ENCODE data around the gene LRRC3. TPM values are rescaled to one million over a fixed set of nuclear protein-coding genes. Genes with fewer than 3 reads are reported as not detected.
"Not testable (repeated sequence)": the region's sequence is repeated elsewhere in the genome, so short reads cannot be mapped to it uniquely, and the experiment has no call there.

LRRC3 gene, protein sequence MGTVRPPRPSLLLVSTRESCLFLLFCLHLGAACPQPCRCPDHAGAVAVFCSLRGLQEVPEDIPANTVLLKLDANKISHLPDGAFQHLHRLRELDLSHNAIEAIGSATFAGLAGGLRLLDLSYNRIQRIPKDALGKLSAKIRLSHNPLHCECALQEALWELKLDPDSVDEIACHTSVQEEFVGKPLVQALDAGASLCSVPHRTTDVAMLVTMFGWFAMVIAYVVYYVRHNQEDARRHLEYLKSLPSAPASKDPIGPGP
- total RNA-seq = 1 to 10 TPM; 2.5 to 2.8 TPM

DNA sequence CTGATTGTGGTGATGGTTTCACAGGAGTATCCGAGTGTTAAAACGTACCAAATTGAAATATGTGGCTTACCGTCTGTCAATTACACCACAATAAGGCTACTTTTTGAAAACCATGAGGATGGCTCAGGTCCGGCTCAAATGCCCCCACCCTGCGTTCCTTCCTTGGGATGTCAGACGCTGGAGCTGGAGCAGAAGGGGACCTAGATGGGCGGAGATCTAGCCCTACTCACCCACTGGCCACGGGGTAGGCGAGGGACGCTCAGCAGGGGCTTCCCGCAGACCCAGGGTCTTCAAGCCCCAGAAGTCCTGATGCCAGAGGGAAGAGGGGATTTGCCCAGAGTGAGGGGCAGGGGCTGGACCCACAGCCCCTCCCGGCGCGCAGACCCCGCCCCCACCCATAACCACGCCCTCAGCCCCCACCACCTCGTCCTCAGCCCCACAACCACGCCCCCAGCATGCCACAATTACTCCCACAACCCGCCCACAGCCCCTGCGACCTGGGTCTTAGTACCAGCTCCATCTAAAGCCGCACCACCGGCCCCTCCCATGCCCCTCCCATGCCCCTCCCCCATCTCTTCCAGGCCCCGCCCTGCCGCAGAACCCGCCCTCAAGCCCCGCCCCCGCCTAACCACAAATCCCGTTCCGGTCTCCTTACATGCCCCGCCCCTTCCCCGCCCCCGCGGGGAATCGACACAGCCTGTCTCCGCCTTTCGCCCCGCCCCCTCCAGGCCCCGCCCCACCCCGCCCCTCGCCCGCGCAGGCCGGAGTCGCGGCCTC, at the start of gene LRRC3:
Gene LRRC3 (plus strand): TSS at position 764 of the 777 bp plus-strand sequence. CDS start 1,135 bp downstream, outside the sequence.
- Mint-ChIP-seq H3K27ac (no peak within 1 kb of the TSS), H3K36me3 (ENCODE audit: low read depth) (no peaks in the 10 kb centered on the region), H3K27me3 (ENCODE audit: low read depth) (peaks cover 14% of the 10 kb centered on the region), H3K9me3 (peaks cover 2% of the 10 kb centered on the region), H3K4me1 (ENCODE audit: low read depth) (no peaks in the 10 kb centered on the region), H3K4me3 (peak within 1 kb of the TSS; percentile 73)
- intact Hi-C loops (cut with micrococcal nuclease) = loop anchor here (1.0 to 10.0 kb wide), 2 partner anchors 116 to 150 kb away; partner anchors contain the start of genes CFAP410 and PFKL
- DNase-seq = peak; percentile 89
- CTCF ChIA-PET = no interaction called here

DNA sequence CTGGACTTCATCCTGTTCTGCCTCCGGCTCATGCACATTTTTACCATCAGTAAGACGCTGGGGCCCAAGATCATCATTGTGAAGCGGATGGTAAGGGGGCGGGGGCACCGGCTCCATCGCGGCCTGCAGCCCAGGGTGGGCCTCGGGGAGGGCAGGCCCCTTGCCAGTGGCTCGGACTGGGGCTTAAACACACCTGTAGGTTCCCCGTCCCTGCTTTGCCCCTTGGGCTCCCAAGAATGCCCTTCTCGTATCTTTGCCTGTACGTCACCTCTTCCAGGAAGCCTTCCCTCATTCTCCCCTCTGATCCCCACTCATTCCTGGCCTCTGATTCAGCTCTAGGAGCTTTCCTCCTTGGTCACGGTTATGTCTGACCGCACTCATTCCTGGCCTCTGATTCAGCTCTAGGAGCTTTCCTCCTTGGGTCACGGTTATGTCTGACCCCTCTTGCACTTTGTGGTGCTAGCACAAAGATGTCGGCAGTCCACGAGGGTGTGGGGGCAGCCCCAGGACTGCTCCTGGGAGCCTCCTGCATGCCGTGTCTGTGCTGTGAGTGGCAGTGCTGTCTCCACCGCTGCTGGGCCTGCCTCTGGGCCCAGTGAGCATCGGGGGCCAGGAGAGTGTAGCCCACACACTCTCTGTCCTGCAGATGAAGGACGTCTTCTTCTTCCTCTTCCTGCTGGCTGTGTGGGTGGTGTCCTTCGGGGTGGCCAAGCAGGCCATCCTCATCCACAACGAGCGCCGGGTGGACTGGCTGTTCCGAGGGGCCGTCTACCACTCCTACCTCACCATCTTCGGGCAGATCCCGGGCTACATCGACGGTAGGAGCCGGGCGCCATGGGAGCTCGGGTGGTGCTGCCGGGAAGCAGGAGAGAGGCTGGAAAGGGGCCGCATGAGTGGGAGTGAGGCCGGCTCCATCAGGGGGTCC, 49.1 kb upstream of the LRRC3 start:
- intact Hi-C loops (cut with micrococcal nuclease) = no loop called here

DNA sequence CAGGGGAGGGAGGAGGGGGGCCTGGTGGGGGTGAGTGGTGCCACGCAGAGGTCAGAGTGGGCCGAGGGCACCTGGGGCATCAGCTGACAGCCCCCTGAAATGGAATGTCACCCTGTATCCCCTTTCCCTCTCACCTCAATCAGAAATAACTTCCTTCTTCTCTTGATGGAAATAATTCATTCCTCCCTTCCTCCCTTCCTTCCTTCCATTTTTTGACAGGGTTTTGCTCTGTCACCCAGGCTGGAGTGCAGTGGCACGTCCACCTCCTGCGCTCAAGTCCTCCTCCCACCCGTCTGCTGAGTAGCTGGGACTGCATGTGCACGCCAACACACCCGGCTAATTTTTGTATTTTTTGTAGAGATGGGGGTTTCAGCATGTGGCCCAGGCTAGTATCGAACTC, 48.4 kb upstream of the LRRC3 start:
- Mint-ChIP-seq H3K27ac (peak overlapping the region; percentile 82), H3K27me3 (ENCODE audit: low read depth) (no peaks in the 10 kb centered on the region), H3K9me3 (peaks cover 6% of the 10 kb centered on the region), H3K4me1 (ENCODE audit: low read depth) (peaks cover 8% of the 10 kb centered on the region), H3K36me3 (ENCODE audit: low read depth) (peaks cover 3% of the 10 kb centered on the region), H3K4me3 (no peak overlapping the region)
- no peak for DNase-seq
- CTCF ChIA-PET = interaction anchor here (0.6 kb wide), 1 partner anchor 38 kb away, joined by 5 read pairs; no protein-coding TSS in a partner anchor
- intact Hi-C loops (cut with micrococcal nuclease) = no loop called here

More for the DNA sequence above, 49.1 kb upstream of the LRRC3 start:
- H3K36me3 Mint-ChIP-seq (ENCODE audit: low read depth) = peaks cover 3% of the 10 kb centered on the region
- no peak overlapping the region for H3K27ac Mint-ChIP-seq
- CTCF ChIA-PET = no interaction called here
- H3K27me3 Mint-ChIP-seq (ENCODE audit: low read depth) = no peaks in the 10 kb centered on the region
- DNase-seq = no peak
- no peak overlapping the region for H3K4me3 Mint-ChIP-seq
- peaks cover 8% of the 10 kb centered on the region for H3K4me1 Mint-ChIP-seq (ENCODE audit: low read depth)
- peaks cover 6% of the 10 kb centered on the region for H3K9me3 Mint-ChIP-seq

DNA sequence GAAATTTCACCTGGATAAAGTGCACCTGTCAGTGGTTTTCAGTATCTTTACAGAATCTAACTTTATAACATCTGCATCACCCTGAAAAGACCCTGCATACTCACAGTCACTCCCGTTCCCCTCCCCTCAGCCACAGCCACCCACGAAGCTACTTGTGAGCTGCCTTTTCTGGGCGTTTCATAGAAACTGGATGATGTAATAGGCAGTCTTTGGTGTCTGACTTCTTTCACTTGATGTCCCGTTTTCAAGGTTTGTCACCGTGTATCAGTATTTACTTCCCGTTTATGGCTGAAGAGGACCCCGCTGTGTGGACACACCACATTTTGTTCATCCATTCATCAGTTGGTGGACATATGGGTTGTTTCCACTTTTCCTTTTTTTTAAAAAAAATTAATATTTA, 47.8 kb upstream of the LRRC3 start:
- Mint-ChIP-seq H3K9me3 (peaks cover 6% of the 10 kb centered on the region), H3K4me3 (no peak overlapping the region), H3K4me1 (ENCODE audit: low read depth) (peaks cover 8% of the 10 kb centered on the region), H3K27ac (peak overlapping the region; percentile 82), H3K27me3 (ENCODE audit: low read depth) (no peaks in the 10 kb centered on the region), H3K36me3 (ENCODE audit: low read depth) (peaks cover 3% of the 10 kb centered on the region)
- CTCF ChIA-PET = interaction anchor here (0.6 to 0.7 kb wide), 3 partner anchors 22 to 360 kb away, joined by 3 to 5 read pairs (median 3); no protein-coding TSS in a partner anchor
- intact Hi-C loops (cut with micrococcal nuclease) = no loop called here
- DNase-seq = peak; percentile 68

DNA sequence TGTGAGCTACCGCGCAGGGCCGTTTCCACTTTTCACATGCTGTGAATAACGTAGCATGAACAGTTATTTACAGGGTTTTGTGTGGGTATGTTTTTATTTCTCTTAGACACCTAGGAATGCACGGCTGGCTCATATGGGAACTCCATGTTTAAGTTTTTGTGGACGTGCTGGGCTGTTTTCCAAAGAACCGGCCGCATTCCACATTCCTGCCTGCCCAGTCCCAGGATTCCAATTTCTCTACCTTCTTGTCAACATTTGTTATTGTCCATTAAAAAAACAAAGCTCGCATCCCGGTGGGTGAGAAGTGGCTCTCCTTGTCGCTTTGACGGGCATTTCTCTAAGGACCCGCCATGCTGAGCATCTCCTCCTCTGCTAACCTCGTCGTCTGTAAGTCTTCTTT, 47.1 kb upstream of the LRRC3 start:
- Mint-ChIP-seq H3K36me3 (ENCODE audit: low read depth) (peaks cover 3% of the 10 kb centered on the region), H3K27me3 (ENCODE audit: low read depth) (no peaks in the 10 kb centered on the region), H3K9me3 (peaks cover 6% of the 10 kb centered on the region), H3K4me1 (ENCODE audit: low read depth) (peaks cover 8% of the 10 kb centered on the region), H3K27ac (no peak overlapping the region), H3K4me3 (no peak overlapping the region)
- intact Hi-C loops (cut with micrococcal nuclease) = no loop called here
- CTCF ChIA-PET = no interaction called here
- DNase-seq = no peak

DNA sequence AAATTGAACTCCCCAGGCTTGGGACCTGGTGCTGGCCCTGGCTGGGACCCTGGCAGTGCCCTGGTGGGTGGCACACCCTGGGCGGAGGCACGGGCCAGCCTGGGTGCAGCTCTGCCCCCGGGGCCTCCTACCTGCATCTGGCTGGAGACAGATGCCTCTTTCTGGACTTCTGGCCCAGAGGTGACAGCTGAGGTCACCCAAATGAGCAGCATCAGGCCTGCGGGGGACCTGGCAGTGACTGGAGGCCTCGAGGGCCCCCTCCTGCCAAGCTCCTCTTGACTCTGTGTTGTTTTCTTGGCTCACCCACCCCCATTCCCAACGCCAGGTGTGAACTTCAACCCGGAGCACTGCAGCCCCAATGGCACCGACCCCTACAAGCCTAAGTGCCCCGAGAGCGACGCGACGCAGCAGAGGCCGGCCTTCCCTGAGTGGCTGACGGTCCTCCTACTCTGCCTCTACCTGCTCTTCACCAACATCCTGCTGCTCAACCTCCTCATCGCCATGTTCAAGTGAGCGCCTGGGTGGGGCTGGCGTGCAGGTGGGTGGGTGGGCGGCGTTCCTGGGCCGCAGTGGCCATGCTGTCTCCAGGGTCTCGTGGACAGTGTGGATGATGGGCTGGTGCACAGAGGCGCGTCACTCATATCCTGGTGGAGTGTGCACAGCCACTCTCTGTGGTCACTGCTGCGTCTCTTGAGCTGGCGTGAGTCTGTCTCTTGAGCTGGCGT, 41.6 kb upstream of the LRRC3 start:
- H3K4me3 Mint-ChIP-seq = no peak overlapping the region
- no peaks in the 10 kb centered on the region for H3K27me3 Mint-ChIP-seq (ENCODE audit: low read depth)
- no peak overlapping the region for H3K27ac Mint-ChIP-seq
- no peaks in the 10 kb centered on the region for H3K9me3 Mint-ChIP-seq
- H3K36me3 Mint-ChIP-seq (ENCODE audit: low read depth) = no peaks in the 10 kb centered on the region
- intact Hi-C loops (cut with micrococcal nuclease) = no loop called here
- DNase-seq = no peak
- H3K4me1 Mint-ChIP-seq (ENCODE audit: low read depth) = no peaks in the 10 kb centered on the region
- CTCF ChIA-PET = interaction anchor here (0.7 kb wide), 1 partner anchor 277 kb away, joined by 3 read pairs; no protein-coding TSS in a partner anchor

DNA sequence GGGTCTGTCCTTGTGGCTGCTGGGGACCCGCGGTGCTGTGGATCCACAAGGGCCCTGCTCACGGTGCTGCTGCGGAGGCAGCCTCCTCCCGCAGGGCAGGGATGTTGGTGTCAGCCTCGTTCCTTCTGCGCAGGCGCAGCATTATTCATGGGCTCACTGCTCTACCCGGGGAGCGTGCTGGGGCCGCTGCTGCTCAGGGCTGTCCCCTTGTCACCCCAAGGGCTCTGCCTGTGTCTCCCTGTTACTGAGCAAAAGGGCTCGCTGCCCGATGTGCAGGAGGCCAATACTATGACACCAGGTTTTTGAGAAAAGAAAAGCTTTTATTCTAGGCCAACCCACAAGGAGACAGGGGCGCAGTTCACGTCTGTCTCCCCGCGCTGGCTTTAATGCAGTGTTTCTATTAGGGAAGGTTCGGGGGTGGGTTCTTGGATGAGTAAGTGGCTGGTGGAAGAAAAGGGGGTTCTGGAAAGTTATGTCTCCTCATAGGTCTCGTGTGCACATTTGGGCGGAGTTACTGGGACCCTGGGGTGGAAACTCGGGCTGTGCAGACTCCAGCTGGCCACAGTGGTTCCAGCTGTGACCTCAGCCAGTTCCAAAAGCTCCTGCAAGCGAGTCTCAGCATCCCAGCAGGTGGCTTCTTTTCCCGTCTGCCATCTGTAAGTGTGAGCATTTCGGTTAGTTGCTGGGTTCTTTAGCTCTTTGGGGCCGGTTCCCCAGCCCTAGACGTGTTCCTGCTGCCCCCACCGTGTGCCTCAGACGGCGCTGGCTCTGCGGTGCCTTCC, 40.8 kb upstream of the LRRC3 start:
- no peaks in the 10 kb centered on the region for H3K36me3 Mint-ChIP-seq (ENCODE audit: low read depth)
- CTCF ChIA-PET = interaction anchor here (0.7 kb wide), 1 partner anchor 276 kb away, joined by 3 read pairs; no protein-coding TSS in a partner anchor
- no peaks in the 10 kb centered on the region for H3K4me1 Mint-ChIP-seq (ENCODE audit: low read depth)
- no peaks in the 10 kb centered on the region for H3K27me3 Mint-ChIP-seq (ENCODE audit: low read depth)
- DNase-seq = peak; percentile 2
- H3K9me3 Mint-ChIP-seq = no peaks in the 10 kb centered on the region
- no peak overlapping the region for H3K4me3 Mint-ChIP-seq
- H3K27ac Mint-ChIP-seq = no peak overlapping the region
- intact Hi-C loops (cut with micrococcal nuclease) = no loop called here

DNA sequence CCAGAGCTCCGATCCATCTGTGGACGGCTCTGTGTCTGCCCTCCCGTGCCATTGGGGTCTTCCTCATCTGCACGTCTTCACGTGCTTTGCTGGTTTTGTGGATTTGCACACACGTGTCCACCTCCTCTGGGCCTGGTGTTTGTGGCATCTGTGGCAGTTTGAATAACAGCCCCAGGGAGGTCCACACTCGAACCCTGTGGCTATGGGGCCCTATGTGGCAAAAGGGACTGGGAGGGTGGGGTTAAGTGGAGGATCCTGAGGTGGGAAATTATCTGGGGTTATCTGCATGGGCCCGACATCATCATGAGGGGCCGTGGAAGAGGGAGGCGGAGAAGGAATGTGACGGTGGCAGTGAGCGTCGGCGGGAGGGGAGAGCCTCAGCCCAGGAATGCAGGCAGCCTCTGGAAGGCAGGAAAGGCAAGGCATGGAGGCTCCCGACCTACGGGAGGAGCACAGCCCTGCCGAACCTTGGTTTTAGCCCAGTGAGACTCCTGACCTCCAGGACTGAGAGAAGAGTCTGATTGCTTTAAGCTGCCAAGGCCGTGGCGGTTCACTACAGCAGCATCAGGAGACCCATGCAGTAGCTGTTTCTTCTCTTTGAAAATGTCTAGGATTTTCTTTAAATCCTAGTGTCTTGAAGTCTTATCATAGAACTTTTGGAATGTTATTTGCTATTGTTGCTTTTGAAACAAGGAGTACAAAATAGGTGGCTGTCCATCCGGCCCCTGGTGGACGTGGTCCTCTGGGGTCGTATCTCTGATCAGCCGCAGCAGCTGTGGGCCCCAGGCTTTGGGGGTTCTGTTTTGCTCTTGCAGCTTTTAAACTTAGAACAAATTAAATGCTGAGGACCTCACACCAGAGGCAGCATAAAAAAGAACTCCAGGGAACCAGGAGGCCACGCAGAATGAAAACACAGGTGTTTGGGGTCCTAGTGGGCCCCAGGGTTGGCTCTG, 40.0 kb upstream of the LRRC3 start:
- no peaks in the 10 kb centered on the region for H3K36me3 Mint-ChIP-seq (ENCODE audit: low read depth)
- peak; percentile 1 for DNase-seq
- H3K4me1 Mint-ChIP-seq (ENCODE audit: low read depth) = no peaks in the 10 kb centered on the region
- H3K27ac Mint-ChIP-seq = no peak overlapping the region
- no peaks in the 10 kb centered on the region for H3K9me3 Mint-ChIP-seq
- no peak overlapping the region for H3K4me3 Mint-ChIP-seq
- intact Hi-C loops (cut with micrococcal nuclease) = no loop called here
- no peaks in the 10 kb centered on the region for H3K27me3 Mint-ChIP-seq (ENCODE audit: low read depth)
- CTCF ChIA-PET = no interaction called here

DNA sequence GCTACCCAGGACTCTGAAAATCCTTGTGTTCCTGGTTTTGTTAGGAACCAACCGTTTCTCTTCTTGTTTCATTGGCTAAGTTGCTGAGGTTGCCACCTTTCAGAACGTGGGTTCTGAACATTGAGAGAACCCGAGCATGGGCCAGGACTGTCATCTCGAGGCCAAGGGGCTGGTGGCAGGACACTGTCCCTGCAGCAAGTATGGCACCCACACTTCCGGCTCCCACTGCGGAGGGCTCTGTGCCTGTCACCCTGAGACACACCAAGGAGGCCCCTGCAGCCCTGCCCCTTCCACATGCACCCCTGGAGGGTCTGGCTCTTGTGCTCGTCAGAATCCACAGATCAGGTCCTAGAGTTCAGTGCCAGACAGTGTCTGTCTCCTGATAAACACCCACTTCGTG, 39.1 kb upstream of the LRRC3 start:
- H3K36me3 Mint-ChIP-seq (ENCODE audit: low read depth) = no peaks in the 10 kb centered on the region
- no peak overlapping the region for H3K4me3 Mint-ChIP-seq
- H3K4me1 Mint-ChIP-seq (ENCODE audit: low read depth) = no peaks in the 10 kb centered on the region
- H3K27me3 Mint-ChIP-seq (ENCODE audit: low read depth) = no peaks in the 10 kb centered on the region
- no peak overlapping the region for H3K27ac Mint-ChIP-seq
- no peaks in the 10 kb centered on the region for H3K9me3 Mint-ChIP-seq
- peak; percentile 1 for DNase-seq
- intact Hi-C loops (cut with micrococcal nuclease) = no loop called here
- CTCF ChIA-PET = no interaction called here

DNA sequence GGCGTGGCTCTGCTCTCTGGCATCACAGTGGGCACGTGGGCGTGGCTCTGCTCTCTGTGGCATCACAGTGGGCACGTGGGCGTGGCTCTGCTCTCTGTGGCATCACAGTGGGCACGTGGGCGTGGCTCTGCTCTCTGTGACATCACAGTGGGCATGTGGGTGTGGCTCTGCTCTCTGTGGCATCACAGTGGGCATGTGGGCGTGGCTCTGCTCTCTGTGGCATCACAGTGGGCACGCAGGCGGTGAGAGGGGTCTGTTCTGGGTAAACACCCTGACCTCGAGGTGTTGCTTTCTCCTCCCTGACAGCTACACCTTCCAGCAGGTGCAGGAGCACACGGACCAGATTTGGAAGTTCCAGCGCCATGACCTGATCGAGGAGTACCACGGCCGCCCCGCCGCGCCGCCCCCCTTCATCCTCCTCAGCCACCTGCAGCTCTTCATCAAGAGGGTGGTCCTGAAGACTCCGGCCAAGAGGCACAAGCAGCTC, 37.6 kb upstream of the LRRC3 start:
- H3K27me3 Mint-ChIP-seq (ENCODE audit: low read depth); H3K4me1 Mint-ChIP-seq (ENCODE audit: low read depth); H3K9me3 Mint-ChIP-seq; CTCF ChIA-PET; DNase-seq; H3K4me3 Mint-ChIP-seq; intact Hi-C loops (cut with micrococcal nuclease); H3K27ac Mint-ChIP-seq; H3K36me3 Mint-ChIP-seq (ENCODE audit: low read depth): not testable (repeated sequence)
